ENCODE results near the gene OR52W1. TPM values are rescaled to one million over a fixed set of nuclear protein-coding genes. Genes with fewer than 3 reads are reported as not detected.

OR52W1 gene
- total RNA-seq, 1 experiment from 2014 or later: not detected

GRCh38 chr11:6224421-6224820, 25.4 kb downstream of the OR52W1 start:
- Histone ChIP-seq H3K4me1 (peaks cover 3% of the 10 kb centered on the region; the same call in 1 of the 2 replicates), H3K9me3 (no peaks in the 10 kb centered on the region), H3K36me3 (ENCODE audit: control insufficient read depth, insufficient read depth, low read length) (peaks cover 6% of the 10 kb centered on the region), H3K4me3 (ENCODE audit: low read depth, low read length) (no peak overlapping the region), H3K27me3 (replicated peaks; ENCODE audit: control insufficient read depth, insufficient read depth, low read length) (no peaks in the 10 kb centered on the region)
- no peak for TF ChIP-seq CTCF (IDR thresholded peaks at IDR 0.05; ENCODE audit: insufficient read depth in 1 of 2, low read depth in 1 of 2, low read length in 1 of 2, severe bottlenecking in 1 of 2, unreplicated experiment in 1 of 2)
- ChIA-PET POLR2A (no interaction called here), CTCF (no interaction called here)
- no peak overlapping the region for H3K4me3 Mint-ChIP-seq (ENCODE audit: unreplicated experiment)
- H3K36me3 Mint-ChIP-seq (ENCODE audit: insufficient read depth, unreplicated experiment): peaks cover 20% of the 10 kb centered on the region
- DNase-seq: no peak
- BruUV-seq (replicated peaks): no TSS peak
- H3K27me3 Mint-ChIP-seq (ENCODE audit: insufficient read depth, unreplicated experiment): no peaks in the 10 kb centered on the region
- intact Hi-C loops (cut with micrococcal nuclease; ENCODE audit: unreplicated experiment): no loop called here
- H3K4me1 Mint-ChIP-seq (ENCODE audit: low read depth, unreplicated experiment): peaks cover 18% of the 10 kb centered on the region
- no peak overlapping the region for H3K27ac Mint-ChIP-seq (ENCODE audit: unreplicated experiment)
- H3K9me3 Mint-ChIP-seq (ENCODE audit: unreplicated experiment): no peaks in the 10 kb centered on the region

- ChIA-PET CTCF (no interaction called here), POLR2A (no interaction called here)
- peaks cover 6% of the 10 kb centered on the region for H3K36me3 ChIP-seq (ENCODE audit: control insufficient read depth, insufficient read depth, low read length)
- Mint-ChIP-seq H3K27ac (ENCODE audit: unreplicated experiment) (peak overlapping the region; percentile 4), H3K36me3 (ENCODE audit: insufficient read depth, unreplicated experiment) (peaks cover 20% of the 10 kb centered on the region), H3K27me3 (ENCODE audit: insufficient read depth, unreplicated experiment) (no peaks in the 10 kb centered on the region), H3K9me3 (ENCODE audit: unreplicated experiment) (no peaks in the 10 kb centered on the region), H3K4me3 (ENCODE audit: unreplicated experiment) (no peak overlapping the region), H3K4me1 (ENCODE audit: low read depth, unreplicated experiment) (peaks cover 18% of the 10 kb centered on the region)
- intact Hi-C loops (cut with micrococcal nuclease; ENCODE audit: unreplicated experiment): no loop called here
- TF ChIP-seq CTCF (IDR thresholded peaks at IDR 0.05; ENCODE audit: insufficient read depth in 1 of 2, low read depth in 1 of 2, low read length in 1 of 2, severe bottlenecking in 1 of 2, unreplicated experiment in 1 of 2): no peak
- H3K4me1 ChIP-seq: peaks cover 8% of the 10 kb centered on the region; the same call in 1 of the 2 replicates
- H3K27me3 ChIP-seq (replicated peaks; ENCODE audit: control insufficient read depth, insufficient read depth, low read length): no peaks in the 10 kb centered on the region
- no peak for DNase-seq
- no peak overlapping the region for H3K4me3 ChIP-seq (ENCODE audit: low read depth, low read length)
- no peaks in the 10 kb centered on the region for H3K9me3 ChIP-seq
- BruUV-seq (replicated peaks): no TSS peak
Observed at GRCh38 chr11:6225024-6225423, 26.0 kb downstream of the OR52W1 start.

- peaks cover 27% of the 10 kb centered on the region for H3K4me1 Mint-ChIP-seq (ENCODE audit: low read depth, unreplicated experiment)
- Histone ChIP-seq H3K9me3 (no peaks in the 10 kb centered on the region), H3K4me3 (ENCODE audit: low read depth, low read length) (no peak overlapping the region), H3K4me1 (peaks cover 16% of the 10 kb centered on the region), H3K36me3 (ENCODE audit: control insufficient read depth, insufficient read depth, low read length) (peaks cover 6% of the 10 kb centered on the region), H3K27me3 (replicated peaks; ENCODE audit: control insufficient read depth, insufficient read depth, low read length) (no peaks in the 10 kb centered on the region)
- TF ChIP-seq CTCF (IDR thresholded peaks at IDR 0.05; ENCODE audit: insufficient read depth in 1 of 2, low read depth in 1 of 2, low read length in 1 of 2, severe bottlenecking in 1 of 2, unreplicated experiment in 1 of 2): no peak
- H3K4me3 Mint-ChIP-seq (ENCODE audit: unreplicated experiment): no peak overlapping the region
- no peaks in the 10 kb centered on the region for H3K27me3 Mint-ChIP-seq (ENCODE audit: insufficient read depth, unreplicated experiment)
- intact Hi-C loops (cut with micrococcal nuclease; ENCODE audit: unreplicated experiment): no loop called here
- BruUV-seq (replicated peaks): no TSS peak
- H3K36me3 Mint-ChIP-seq (ENCODE audit: insufficient read depth, unreplicated experiment): peaks cover 20% of the 10 kb centered on the region
- H3K9me3 Mint-ChIP-seq (ENCODE audit: unreplicated experiment): no peaks in the 10 kb centered on the region
- no peak overlapping the region for H3K27ac Mint-ChIP-seq (ENCODE audit: unreplicated experiment)
- ChIA-PET POLR2A (no interaction called here), CTCF (no interaction called here)
- no peak for DNase-seq
Observed at GRCh38 chr11:6225896-6226295, 26.9 kb downstream of the OR52W1 start.

Measured in Caco-2 (cell line).